Stomach smooth muscle (tissue), 2 donors: ENCODE measurements around the gene RARA.

Source experiments
- H3K27ac ChIP-seq: one replicate; pipeline ENCODE4 v1.7.0; 2013; ENCODE audit warnings: mild to moderate bottlenecking, low read length, inconsistent platforms
- H3K27me3 ChIP-seq, 2 donors: one replicate each; pipeline ENCODE4 v1.7.0; 2013; ENCODE audit warnings: low read length in 2 of 2; ENCODE audit not compliant: insufficient read depth in 2 of 2, control insufficient read depth in 1 of 2
- H3K36me3 ChIP-seq, 2 donors: one replicate each; pipeline ENCODE4 v1.7.0; 2013; ENCODE audit warnings: low read length in 2 of 2; ENCODE audit not compliant: control insufficient read depth in 2 of 2, insufficient read depth in 2 of 2
- H3K4me1 ChIP-seq: one replicate; pipeline ENCODE4 v1.7.0; 2013; ENCODE audit warnings: low read length; ENCODE audit not compliant: control insufficient read depth, insufficient read depth
- H3K4me3 ChIP-seq, 2 donors: one replicate each; pipeline ENCODE4 v1.7.0; 2013; ENCODE audit warnings: low read length in 2 of 2
- H3K9ac ChIP-seq, 2 donors: one replicate each; pipeline ENCODE4 v1.7.0; 2013; ENCODE audit warnings: low read length in 2 of 2, mild to moderate bottlenecking in 1 of 2
- H3K9me3 ChIP-seq, 2 donors: one replicate each; pipeline ENCODE4 v1.7.0; 2013; ENCODE audit warnings: low read length in 2 of 2; ENCODE audit not compliant: control insufficient read depth in 2 of 2
- donor health status: healthy.
- donor health status: Pancreatic carcinoma.

Gene RARA

DNA sequence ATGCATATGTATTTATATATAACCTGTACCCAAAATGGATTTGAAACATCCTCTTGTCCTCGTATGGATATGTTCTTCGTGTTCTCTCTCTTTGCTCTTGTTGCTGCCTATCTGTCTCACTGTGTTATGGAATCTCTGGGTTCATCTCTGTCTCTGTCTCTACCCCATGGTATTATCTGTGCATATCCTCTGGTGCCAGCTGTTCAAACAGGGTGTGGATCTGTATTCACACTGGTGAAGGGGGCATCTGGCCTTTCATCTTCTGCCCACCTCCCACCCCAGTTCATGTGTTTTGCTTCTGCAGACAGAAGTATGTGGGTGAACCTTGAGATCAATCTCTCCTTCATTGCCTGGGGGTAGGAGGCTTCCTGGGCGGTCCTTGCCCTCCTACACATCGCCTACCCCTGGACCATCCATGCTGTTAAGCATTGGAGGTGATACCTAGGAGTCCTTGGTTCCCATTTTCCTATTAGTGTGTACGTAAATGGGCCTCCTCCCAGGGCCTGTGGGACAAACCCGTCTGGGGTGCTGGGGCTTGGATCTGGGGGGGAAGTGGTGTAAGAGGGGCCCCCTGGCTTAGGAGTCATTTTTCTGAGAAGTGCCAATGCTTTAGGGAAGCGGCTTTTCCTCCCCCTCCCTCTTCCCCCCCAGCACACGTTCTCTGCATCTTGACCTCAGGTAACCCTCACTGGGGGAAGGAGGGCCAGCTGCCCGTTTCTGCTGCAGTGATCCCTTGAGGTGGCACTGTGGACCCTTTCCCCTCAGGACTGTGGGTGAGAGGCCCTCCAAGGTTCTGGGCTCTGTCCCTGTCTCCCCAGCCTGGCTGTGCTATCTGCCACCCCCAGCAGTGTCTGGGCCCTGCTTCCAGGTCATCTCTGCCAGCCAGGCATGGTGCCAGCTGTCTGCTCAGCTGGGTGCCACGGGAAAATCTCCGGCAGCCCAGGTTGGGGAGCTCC, 21.1 kb downstream of the RARA start:
- peaks cover 81% of the 10 kb centered on the region for H3K4me1 ChIP-seq
- peak overlapping the region in 1 of 2 donors; percentile 62 for H3K9ac ChIP-seq
- H3K27ac ChIP-seq = peak overlapping the region; percentile 84
- no peaks in the 10 kb centered on the region for H3K9me3 ChIP-seq
- H3K36me3 ChIP-seq = peaks cover 0 to 5% of the 10 kb centered on the region in 2 donors
- no peaks in the 10 kb centered on the region for H3K27me3 ChIP-seq
- H3K4me3 ChIP-seq = peak overlapping the region; percentile 29 to 36

- Histone ChIP-seq H3K27ac (peak overlapping the region; percentile 84), H3K27me3 (no peaks in the 10 kb centered on the region), H3K36me3 (peaks cover 0 to 5% of the 10 kb centered on the region in 2 donors), H3K9ac (peak overlapping the region in 1 of 2 donors; percentile 62), H3K4me3 (peak overlapping the region; percentile 52 to 57), H3K4me1 (peaks cover 81% of the 10 kb centered on the region), H3K9me3 (no peaks in the 10 kb centered on the region)
These were observed 22.0 kb downstream of the RARA start for GRCh38 chr17:40330850-40331470.

GRCh38 chr17:40331743-40332641, 23.0 kb downstream of the RARA start:
- peak overlapping the region; percentile 52 to 57 for H3K4me3 ChIP-seq
- H3K27me3 ChIP-seq = no peaks in the 10 kb centered on the region
- peak overlapping the region; percentile 42 to 62 for H3K9ac ChIP-seq
- peaks cover 0 to 5% of the 10 kb centered on the region in 2 donors for H3K36me3 ChIP-seq
- peaks cover 74% of the 10 kb centered on the region for H3K4me1 ChIP-seq
- H3K9me3 ChIP-seq = no peaks in the 10 kb centered on the region
- H3K27ac ChIP-seq = peak overlapping the region; percentile 84

- Histone ChIP-seq H3K36me3 (peaks cover 0 to 5% of the 10 kb centered on the region in 2 donors), H3K9me3 (no peaks in the 10 kb centered on the region), H3K27me3 (no peaks in the 10 kb centered on the region), H3K4me1 (peaks cover 69% of the 10 kb centered on the region), H3K4me3 (no peak overlapping the region), H3K9ac (peak overlapping the region in 1 of 2 donors; percentile 21), H3K27ac (peak overlapping the region; percentile 49)
These were observed 24.9 kb downstream of the RARA start for GRCh38 chr17:40333781-40334448.

GRCh38 chr17:40335620-40336019, 26.6 kb downstream of the RARA start:
- H3K4me3 ChIP-seq = no peak overlapping the region
- H3K9ac ChIP-seq = no peak overlapping the region
- H3K36me3 ChIP-seq = peaks cover 0 to 5% of the 10 kb centered on the region in 2 donors
- no peak overlapping the region for H3K27ac ChIP-seq
- H3K27me3 ChIP-seq = no peaks in the 10 kb centered on the region
- H3K9me3 ChIP-seq = no peaks in the 10 kb centered on the region
- H3K4me1 ChIP-seq = peaks cover 73% of the 10 kb centered on the region

DNA sequence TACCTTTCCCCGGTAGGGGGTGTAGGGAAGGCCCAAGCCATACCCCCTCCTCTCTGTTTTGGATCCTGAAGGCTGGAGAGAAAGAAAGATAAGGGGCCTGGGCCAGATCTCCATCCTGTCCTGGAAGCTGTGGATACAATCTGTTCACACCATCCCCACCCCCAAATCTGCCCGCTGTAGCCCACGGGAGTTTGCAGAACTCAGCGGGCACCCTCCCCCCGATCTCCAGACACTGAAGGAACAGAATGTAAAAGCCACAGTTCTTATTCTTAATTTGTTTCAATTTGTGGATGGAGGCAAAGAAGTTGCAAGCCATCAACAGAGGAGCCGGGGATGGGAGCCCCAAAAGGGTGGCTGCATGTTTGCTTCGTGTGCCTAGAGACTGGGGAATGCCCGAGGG, 28.4 kb downstream of the RARA start:
- Histone ChIP-seq H3K9me3 (no peaks in the 10 kb centered on the region), H3K4me3 (no peak overlapping the region), H3K4me1 (peaks cover 64% of the 10 kb centered on the region), H3K27me3 (no peaks in the 10 kb centered on the region), H3K27ac (no peak overlapping the region), H3K36me3 (no peaks in the 10 kb centered on the region), H3K9ac (no peak overlapping the region)

GRCh38 chr17:40338058-40338457, 29.1 kb downstream of the RARA start:
- Histone ChIP-seq H3K9ac (no peak overlapping the region), H3K4me1 (peaks cover 62% of the 10 kb centered on the region), H3K27ac (peak overlapping the region; percentile 11), H3K27me3 (no peaks in the 10 kb centered on the region), H3K9me3 (no peaks in the 10 kb centered on the region), H3K36me3 (no peaks in the 10 kb centered on the region), H3K4me3 (no peak overlapping the region)

DNA sequence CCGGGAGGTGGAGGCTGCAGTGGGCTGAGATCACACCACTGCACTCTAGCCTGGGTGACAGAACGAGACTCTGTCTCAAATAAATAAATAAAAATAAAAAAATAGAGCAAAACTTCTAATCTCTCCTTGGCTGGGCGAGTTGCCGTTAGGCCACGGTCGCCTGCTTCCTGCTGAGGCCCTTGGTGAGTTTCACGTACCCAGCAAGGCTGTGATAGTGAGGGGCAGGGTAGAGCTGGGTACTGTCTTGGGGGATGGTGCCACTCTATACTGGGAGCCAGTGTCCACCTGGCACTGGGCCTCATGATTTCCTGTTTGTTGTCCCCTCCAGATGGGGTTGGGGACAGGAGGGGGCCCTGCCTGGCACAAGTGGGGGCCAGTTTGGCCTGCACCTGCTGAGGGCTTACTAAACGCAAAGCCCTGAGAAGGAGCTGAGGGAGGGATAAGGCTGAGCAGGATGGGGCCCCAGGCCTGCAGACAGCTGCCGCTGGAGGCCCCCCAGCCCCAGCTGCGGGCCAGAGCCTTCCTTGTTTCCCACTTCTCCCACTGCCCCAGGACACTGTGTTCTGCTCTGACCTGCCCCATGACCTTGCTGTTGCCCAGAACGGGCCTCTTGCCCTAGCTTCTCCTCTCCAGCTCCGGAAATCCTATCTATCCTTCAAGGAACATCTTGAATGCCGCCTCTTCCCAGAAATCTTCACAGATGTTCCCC, 30.1 kb downstream of the RARA start:
- Histone ChIP-seq H3K27me3 (no peaks in the 10 kb centered on the region), H3K9me3 (no peaks in the 10 kb centered on the region), H3K4me1 (peaks cover 62% of the 10 kb centered on the region), H3K27ac (no peak overlapping the region), H3K9ac (no peak overlapping the region), H3K36me3 (no peaks in the 10 kb centered on the region), H3K4me3 (no peak overlapping the region)

DNA sequence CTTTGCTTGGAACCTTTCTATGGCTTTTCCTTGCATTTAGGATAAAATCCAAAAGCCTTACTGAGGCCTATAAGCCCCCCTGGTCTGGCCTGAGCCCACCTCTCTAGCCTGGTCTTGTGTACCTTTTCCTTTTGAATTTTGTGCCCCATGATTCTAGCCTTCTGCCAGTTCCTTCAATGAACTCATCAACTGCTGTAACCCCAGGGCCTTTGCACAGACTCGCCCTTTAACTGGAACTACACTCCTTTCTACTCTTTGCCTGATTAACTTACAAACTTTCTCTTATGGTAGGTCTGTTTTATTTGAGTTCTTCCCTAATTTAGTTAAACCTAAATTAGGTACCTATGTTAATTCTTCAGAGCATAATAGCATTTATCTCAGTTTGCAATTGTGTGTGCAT, 31.3 kb downstream of the RARA start:
- H3K27ac ChIP-seq = no peak overlapping the region
- H3K9ac ChIP-seq = no peak overlapping the region
- no peak overlapping the region for H3K4me3 ChIP-seq
- no peaks in the 10 kb centered on the region for H3K36me3 ChIP-seq
- no peaks in the 10 kb centered on the region for H3K27me3 ChIP-seq
- no peaks in the 10 kb centered on the region for H3K9me3 ChIP-seq
- peaks cover 63% of the 10 kb centered on the region for H3K4me1 ChIP-seq
